G401.6 (cell line): ENCODE results near the gene DOK4.

ENCODE experiments used
- FAIRE-seq: peaks from 2 replicates; lab custom pipeline; 2012; peaks lifted over from hg19 to GRCh38; lab: Jason Lieb, UNC

The DOK4 gene

GRCh38 chr16:57518922-57519321 is 32.6 kb upstream of the DOK4 start:
- no peak for FAIRE-seq

DNA sequence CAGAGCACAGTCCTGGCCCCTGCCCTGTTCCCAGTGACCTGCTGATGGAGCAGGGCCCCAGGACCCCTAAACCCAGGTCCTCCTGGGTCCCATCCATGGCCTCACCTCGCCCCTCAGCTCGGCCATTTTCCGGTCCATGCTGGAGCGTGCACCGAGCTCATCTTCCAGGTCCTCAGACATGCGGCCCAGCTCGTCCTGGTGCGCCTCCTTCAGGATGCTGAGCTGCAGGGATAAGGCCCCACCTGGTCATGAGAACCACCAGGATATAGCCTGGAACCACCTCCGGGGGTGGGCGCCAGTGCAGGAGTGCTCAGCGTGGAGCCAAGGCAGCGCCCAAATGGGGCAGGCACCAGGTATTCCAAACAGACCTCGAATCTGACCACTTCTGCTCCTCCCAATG is 32.2 kb upstream of the DOK4 start:
- no peak for FAIRE-seq

- FAIRE-seq = no peak
Measured at GRCh38 chr16:57517397-57518367, 31.4 kb upstream of the DOK4 start.

DNA sequence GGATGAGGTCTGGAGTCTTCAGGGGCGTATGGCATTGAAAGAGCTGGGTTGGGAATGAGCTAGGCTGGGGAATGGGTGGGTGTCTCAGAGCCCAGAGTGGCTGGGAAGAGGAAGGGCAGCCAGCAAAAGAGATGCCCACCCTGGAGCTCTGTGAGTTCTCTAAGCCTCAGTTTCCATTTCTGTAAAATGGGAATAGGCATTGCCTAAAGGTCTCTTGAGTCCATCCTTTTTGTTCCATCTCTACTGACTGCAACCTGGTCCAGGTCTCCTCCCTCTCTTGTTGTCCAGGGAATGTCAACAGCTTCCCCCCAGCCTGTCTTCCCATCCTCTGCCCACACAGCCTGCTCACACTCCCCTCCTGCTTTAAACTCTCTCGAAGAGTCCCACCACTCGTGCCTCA is 30.5 kb upstream of the DOK4 start:
- FAIRE-seq = no peak

GRCh38 chr16:57516176-57516725 is 30.0 kb upstream of the DOK4 start:
- no peak for FAIRE-seq

DNA sequence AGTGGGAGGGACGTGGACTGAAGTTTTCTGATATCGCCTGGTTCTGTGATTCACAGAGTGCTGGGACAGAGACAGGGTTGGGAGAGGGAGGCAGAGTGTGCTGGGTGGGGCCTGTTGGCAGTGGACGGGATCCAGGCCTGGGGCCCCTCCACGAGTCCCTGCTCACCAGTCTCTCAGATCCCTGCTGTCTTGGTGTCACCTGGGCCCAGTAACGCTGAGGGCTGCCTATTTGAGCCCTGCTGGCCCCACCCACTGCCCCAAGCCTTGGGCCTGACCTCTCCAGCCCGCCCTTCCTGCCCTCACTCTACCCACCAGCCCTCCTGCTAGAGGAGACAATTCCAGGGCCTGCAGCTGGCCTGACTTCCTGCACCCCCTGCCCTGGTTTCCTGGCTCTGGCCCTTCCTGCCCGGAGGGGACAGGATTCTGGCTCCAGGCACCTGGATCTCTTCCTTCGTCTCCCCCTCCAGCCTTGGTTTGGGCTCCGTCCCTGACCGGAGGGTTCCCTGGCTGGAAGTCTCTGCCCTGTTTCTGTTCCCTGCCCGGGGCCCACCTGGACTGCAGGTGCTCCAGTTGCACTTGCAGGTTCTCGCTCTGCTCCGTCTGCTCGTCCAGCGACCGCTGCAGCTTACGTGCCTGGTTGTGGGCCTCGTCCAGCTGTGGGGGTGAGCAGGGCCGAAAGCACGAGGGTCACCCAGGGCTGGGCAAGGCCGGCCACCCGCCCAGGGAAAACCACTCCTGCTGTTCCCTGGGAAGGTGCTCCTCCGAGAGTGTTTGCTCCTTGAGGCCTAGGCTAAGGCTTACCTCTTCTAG is 28.7 kb upstream of the DOK4 start:
- no peak for FAIRE-seq

DNA sequence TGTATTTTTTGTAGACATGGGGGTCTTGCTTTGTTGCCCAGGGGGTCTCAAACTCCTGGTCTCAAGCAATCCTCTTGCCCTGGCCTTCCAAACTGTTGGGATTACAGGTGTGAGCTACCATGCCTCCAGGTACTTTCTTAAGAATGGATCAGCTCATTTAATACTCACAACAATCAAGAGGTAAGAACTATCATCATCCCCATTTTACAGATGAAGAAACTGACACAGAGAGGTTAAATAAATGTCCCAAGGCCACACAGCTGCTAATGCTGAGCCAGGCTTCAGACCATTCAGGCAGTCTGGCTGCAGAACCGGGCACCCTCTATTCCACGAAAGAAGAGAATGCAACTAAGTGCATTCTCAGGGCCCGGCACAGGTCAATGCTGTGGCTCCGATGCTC is 28.1 kb upstream of the DOK4 start:
- FAIRE-seq = no peak

GRCh38 chr16:57513371-57514102 is 27.2 kb upstream of the DOK4 start:
- FAIRE-seq = no peak

DNA sequence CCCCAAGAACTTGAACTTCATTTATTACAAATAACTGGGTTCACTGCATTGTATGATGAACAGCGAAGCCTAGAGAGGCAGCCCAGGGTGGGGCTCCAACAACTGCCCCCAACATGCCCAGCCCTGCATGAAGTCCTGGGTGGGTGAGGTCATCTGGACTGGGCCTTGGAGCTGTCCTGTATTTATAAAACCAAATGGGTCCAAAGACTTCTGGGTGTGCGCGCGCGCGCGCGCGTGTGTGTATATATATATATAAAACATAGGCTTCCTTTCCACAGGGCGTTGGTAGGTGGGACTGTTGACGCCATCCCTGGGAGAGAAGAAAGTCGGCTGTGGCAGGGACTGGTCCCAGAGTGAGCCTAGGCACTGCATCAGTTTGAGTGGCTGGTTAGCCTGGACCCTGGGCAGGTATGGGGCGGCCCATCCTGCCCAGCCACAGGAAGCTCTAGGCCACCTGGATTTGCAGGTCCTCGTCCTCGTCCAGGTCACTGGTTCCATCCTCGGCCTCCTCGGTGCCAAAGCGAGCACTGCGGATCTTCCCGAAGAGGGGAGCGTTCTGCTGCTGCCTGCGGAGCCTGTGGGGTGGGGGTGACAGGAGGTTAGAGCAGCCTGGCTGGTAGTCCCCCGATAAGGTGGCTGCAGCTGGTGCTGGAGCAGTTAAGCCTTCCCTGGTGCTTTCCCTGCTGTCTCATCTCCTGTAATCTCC is 26.2 kb upstream of the DOK4 start:
- no peak for FAIRE-seq

- no peak for FAIRE-seq
Measured at GRCh38 chr16:57510016-57510871, 24.0 kb upstream of the DOK4 start.

- FAIRE-seq = no peak
Measured at GRCh38 chr16:57509231-57509923, 23.1 kb upstream of the DOK4 start.

- no peak for FAIRE-seq
Measured at GRCh38 chr16:57508035-57508425, 21.7 kb upstream of the DOK4 start.

DNA sequence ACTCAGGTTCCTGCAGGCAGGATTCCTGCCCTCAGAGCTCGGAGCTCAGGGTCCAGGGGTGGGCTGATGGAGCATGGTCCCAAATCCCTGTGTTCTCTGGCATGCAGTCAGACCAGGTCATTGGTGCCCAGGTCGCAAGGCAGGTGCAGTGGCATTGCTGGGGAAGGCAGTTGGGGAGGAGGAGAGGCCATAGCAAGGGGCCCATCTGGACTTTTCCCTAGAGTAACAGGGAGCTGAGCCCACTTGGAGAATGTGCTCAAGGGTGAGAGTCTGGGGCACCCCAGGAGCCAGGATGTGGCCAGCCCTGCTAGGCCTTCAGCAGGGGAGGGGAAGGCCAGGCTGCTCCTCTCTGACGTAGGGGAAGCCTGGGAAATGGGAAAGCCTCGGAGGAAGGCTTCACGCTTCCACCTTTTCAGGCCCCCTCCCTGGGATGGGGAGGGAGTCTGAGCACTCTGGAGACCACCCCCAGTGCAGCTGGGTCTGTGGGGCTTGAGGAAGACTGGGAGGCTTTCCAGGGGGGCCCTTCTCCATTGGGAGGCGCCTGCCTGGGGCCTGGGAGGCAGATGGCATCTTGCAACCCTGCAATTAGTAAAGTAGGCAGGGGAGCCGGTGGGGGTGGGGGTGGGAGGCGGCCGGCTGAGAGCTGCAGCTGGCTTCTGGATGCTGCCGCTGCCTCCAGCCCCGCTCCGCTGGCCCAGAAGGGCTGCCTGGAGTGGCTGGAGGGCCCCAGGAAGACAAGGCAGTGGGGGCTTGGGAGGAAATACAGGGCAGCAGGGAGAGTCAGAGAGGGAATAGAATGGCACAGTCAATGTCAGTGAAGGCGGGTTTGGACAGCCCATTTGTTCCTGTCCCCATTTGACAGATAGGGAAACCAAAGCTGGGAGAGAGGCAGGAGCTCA is 21.1 kb upstream of the DOK4 start:
- FAIRE-seq = no peak

DNA sequence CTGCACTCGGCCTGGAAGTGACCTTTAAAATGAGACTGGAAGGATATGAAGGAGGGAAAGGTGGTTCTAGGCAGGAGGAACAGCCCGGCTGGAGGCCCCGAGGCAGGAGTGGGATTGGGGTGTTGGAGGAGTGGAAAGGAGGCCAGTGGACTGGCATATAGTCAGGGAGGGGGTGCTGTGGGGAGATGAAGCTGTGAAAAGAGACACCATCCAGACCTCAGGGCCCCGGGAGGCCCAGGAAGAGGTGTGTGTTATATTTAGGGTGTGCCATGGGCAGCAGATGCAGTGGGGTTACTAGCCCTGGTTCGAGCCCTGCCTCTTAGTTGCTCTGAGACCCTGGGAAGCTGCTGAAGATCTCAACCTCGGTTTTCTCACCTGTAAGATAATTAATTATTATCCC is 18.9 kb upstream of the DOK4 start:
- no peak for FAIRE-seq

- FAIRE-seq = no peak
Measured at GRCh38 chr16:57504491-57504890, 18.2 kb upstream of the DOK4 start.

- no peak for FAIRE-seq
Measured at GRCh38 chr16:57504001-57504400, 17.7 kb upstream of the DOK4 start.

DNA sequence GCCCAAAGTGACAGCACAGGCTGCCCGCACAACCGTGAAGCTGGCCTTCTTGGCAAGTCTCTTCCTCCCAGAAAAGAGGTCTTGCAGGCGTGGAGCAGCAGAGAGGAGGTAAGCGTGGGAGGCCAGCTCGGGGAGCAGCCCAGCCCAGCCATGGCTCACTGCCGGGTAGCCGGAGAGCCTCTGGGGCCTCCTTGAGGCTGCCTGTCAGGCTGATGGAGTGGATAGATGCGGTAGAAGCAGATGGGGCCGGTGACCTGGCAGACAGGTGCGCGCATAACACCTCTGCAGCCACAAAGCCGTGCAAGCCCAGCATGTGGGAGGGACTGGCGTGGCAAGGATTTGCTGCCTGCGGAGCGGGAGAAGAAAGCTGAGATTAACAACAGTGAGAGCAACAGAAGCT is 17.1 kb upstream of the DOK4 start:
- no peak for FAIRE-seq

- no peak for FAIRE-seq
Measured at GRCh38 chr16:57502048-57502775, 15.9 kb upstream of the DOK4 start.
